ENCODE data around the gene RANBP1.

RANBP1 gene

DNA sequence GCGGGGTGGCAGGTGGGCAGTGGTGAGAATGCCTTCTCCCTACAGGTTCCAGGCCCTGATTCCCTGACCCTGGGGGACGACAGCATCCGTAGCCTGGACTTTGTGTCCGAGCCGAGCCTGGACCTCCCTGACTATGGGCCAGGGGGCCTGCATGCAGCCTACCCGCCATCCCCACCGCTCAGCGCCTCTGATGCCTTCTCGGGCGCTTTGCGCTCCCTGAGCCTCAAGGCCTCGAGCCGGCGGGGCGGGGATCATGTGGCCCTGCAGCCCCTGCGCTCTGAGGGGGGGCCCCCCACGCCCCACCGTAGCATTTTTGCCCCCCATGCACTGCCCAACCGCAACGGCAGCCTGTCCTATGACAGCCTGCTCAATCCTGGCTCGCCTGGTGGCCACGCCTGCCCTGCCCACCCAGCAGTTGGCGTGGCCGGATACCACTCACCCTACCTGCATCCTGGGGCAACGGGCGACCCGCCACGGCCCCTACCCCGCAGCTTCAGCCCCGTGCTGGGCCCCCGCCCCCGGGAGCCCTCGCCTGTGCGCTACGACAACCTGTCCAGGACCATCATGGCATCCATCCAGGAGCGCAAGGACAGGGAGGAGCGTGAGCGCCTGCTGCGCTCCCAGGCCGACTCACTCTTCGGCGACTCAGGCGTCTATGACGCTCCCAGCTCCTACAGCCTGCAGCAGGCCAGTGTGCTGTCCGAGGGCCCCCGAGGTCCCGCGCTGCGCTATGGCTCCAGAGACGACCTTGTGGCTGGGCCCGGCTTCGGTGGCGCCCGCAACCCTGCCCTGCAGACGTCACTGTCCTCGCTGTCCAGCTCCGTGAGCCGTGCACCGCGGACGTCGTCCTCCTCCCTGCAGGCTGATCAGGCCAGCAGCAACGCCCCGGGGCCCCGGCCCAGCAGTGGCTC lies 27.1 kb downstream of the RANBP1 start:
- Histone ChIP-seq H3K27me3 (replicated peaks; ENCODE audit: control insufficient read depth, insufficient read depth, low read length) (no peaks in the 10 kb centered on the region), H3K36me3 (ENCODE audit: control insufficient read depth, insufficient read depth, low read length) (peaks cover 1% of the 10 kb centered on the region), H3K4me3 (replicated peaks; ENCODE audit: low read depth, low read length) (no peak overlapping the region)
- no peak for TF ChIP-seq CTCF (IDR thresholded peaks at IDR 0.05; ENCODE audit: insufficient read depth, low read length, poor library complexity, severe bottlenecking)
- DNase-seq (ENCODE audit: extremely low read depth, insufficient read length): no peak

GRCh38 chr22:20143883-20144665 lies 28.2 kb downstream of the RANBP1 start:
- no peak for TF ChIP-seq CTCF (IDR thresholded peaks at IDR 0.05; ENCODE audit: insufficient read depth, low read length, poor library complexity, severe bottlenecking)
- no peak for DNase-seq (ENCODE audit: extremely low read depth, insufficient read length)

GRCh38 chr22:20145206-20145831 lies 29.4 kb downstream of the RANBP1 start:
- H3K4me3 ChIP-seq (replicated peaks; ENCODE audit: low read depth, low read length): no peak overlapping the region
- no peak for DNase-seq (ENCODE audit: extremely low read depth, insufficient read length)
- no peak for TF ChIP-seq CTCF (IDR thresholded peaks at IDR 0.05; ENCODE audit: insufficient read depth, low read length, poor library complexity, severe bottlenecking)
- no peaks in the 10 kb centered on the region; the same call in 1 of the 2 replicates for H3K36me3 ChIP-seq (ENCODE audit: control insufficient read depth, insufficient read depth, low read length)
- no peaks in the 10 kb centered on the region for H3K27me3 ChIP-seq (replicated peaks; ENCODE audit: control insufficient read depth, insufficient read depth, low read length)

More at GRCh38 chr22:20143883-20144665, 28.2 kb downstream of the RANBP1 start:
- Histone ChIP-seq H3K36me3 (ENCODE audit: control insufficient read depth, insufficient read depth, low read length) (peaks cover 1% of the 10 kb centered on the region), H3K27me3 (replicated peaks; ENCODE audit: control insufficient read depth, insufficient read depth, low read length) (no peaks in the 10 kb centered on the region), H3K4me3 (replicated peaks; ENCODE audit: low read depth, low read length) (no peak overlapping the region)

- H3K36me3 ChIP-seq (ENCODE audit: control insufficient read depth, insufficient read depth, low read length): no peaks in the 10 kb centered on the region
- DNase-seq (ENCODE audit: extremely low read depth, insufficient read length): no peak
- H3K27me3 ChIP-seq (replicated peaks; ENCODE audit: control insufficient read depth, insufficient read depth, low read length): no peaks in the 10 kb centered on the region
- H3K4me3 ChIP-seq (replicated peaks; ENCODE audit: low read depth, low read length): no peak overlapping the region
- TF ChIP-seq CTCF (IDR thresholded peaks at IDR 0.05; ENCODE audit: insufficient read depth, low read length, poor library complexity, severe bottlenecking): no peak
Observed at GRCh38 chr22:20145832-20146223, 29.9 kb downstream of the RANBP1 start.

- Histone ChIP-seq H3K4me3 (replicated peaks; ENCODE audit: low read depth, low read length) (no peak overlapping the region), H3K27me3 (replicated peaks; ENCODE audit: control insufficient read depth, insufficient read depth, low read length) (no peaks in the 10 kb centered on the region), H3K36me3 (ENCODE audit: control insufficient read depth, insufficient read depth, low read length) (no peaks in the 10 kb centered on the region)
- TF ChIP-seq CTCF (IDR thresholded peaks at IDR 0.05; ENCODE audit: insufficient read depth, low read length, poor library complexity, severe bottlenecking): no peak
- no peak for DNase-seq (ENCODE audit: extremely low read depth, insufficient read length)
Observed at GRCh38 chr22:20146777-20147176, 30.9 kb downstream of the RANBP1 start.

All from GM06990 (cell line).